HPDE6-E6E7 (cell line): Measurements from ENCODE around the gene TMEM187.

Experiments
- DNase-seq: peaks from one replicate; pipeline ENCODE4 v3.0.0; 2011; ENCODE audit warnings: missing footprints; ENCODE audit errors: extremely low spot score

The TMEM187 gene

DNA sequence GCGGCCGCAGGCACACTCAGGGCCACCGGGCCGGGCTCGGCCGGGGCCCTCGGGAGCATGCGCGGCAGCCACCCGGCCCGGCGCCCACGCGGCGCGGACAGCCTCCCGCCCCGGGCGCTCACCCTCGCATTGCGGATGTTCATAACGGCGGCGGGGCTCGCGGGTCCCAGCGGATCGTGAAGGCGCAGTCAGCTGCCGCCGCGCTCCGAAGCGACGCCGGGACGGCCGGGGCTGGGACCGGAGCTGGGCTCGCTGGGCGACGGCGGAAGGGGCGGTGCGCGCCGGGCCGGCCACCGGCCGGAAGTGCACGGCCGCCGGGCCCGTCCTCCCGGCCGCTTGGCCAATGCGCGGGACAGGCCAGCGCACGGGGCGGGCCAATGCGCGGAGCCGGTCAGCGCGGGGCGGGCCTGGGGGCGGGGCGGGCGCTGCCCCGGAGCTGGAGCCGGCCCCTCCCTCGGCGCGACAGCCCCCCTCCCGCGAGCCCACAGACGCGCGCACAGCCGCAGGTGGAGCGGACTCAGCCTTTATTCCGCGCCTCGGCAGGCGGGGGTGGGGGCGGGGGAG, 37.7 kb upstream of the TMEM187 start, which contains the start of gene NAA10:
NAA10 (minus strand) TSS at position 276 of the 564 bp plus-strand sequence; CDS start at position 143, 133 bp downstream.
- peak; percentile 87 for DNase-seq

DNA sequence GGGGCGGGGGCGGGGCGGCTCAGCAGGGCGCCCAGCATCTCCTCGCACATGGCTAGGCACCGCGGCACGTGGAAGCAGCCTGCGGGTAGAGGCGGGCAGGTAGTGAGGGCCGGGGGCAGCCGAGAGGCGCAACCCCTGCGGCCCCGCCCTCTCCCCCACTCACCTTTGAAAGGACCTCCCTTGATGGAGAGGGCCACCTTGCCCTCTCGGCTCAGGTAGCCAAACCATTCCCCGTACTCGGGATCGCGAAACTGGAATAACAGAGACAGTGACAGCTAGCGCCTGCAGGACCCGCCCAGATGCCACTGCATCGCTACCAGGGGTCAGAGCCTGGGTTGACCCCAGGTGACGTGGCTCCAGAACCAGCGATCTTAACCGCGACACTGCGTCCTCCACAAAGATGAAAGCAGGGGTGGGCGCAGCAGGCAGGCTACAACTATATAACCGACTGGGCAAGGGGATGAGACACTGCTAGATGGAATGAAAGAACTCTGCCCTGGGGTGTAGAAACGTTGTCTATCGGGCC, 37.2 kb upstream of the TMEM187 start:
- DNase-seq = no peak

DNA sequence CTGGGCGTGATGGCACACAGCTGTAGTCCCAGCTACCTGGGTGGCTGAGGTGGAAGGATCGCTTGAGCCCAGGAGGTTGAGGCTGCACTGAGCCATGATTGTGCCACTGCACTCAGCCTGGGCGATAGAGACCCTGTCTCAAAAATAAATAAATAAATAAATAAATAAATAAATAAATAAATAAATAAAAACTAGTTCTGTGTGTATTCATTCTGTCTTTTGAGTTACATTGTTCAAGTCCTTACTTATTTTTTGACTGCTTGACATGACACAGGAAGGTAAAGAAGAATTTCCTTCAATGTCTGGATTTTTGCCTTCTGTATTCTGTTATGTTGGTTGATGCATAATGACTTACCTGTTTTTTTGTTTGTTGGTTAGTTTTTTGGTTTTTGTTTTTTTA, 35.5 kb upstream of the TMEM187 start:
- no peak for DNase-seq

DNA sequence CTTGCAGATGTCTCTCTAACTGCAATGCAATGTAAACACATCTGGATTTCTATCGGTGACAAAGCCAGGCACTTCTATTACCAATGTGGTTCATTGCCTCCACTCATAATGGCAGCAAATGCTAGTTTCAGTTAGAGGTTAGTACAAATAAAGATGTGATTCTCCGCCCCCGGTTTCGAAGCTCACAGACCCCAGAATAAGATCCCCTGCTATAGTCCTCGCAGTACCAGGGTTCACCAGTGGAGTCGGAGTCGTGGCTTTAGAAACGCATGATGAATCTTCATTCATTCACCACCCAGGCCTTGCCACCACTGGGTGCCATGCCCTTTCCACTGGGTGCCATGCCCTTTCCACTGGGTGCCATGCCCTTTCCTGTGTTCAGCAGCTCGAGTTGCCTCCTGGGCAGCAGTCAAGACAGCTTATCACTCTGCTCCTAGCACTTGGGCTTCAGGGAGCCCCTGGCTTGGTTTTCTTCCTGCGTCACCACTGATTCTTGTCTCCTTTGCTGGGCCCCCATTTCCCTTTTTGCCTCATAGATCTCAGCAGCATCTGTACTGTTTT, 34.2 kb upstream of the TMEM187 start:
- DNase-seq = no peak

DNA sequence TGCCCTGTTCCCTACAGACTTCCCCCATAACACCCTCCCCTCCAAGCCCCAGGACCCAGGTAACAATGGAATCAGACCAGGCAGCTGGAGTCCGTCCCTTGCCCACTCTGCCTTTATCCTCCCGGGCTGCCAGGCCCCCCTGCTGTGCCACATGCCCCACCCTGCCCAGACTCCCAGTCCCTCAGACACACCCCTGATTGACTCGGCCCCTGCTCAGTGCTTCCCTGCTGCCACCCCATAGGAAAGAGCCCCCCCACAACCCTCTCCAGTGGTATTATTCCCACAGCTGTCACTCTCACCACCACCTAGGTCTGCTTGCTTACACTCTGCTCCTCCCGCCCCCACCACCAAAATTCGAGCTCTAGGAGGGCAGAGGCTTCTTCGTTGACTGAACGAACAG, 33.0 kb upstream of the TMEM187 start:
- DNase-seq = no peak

DNA sequence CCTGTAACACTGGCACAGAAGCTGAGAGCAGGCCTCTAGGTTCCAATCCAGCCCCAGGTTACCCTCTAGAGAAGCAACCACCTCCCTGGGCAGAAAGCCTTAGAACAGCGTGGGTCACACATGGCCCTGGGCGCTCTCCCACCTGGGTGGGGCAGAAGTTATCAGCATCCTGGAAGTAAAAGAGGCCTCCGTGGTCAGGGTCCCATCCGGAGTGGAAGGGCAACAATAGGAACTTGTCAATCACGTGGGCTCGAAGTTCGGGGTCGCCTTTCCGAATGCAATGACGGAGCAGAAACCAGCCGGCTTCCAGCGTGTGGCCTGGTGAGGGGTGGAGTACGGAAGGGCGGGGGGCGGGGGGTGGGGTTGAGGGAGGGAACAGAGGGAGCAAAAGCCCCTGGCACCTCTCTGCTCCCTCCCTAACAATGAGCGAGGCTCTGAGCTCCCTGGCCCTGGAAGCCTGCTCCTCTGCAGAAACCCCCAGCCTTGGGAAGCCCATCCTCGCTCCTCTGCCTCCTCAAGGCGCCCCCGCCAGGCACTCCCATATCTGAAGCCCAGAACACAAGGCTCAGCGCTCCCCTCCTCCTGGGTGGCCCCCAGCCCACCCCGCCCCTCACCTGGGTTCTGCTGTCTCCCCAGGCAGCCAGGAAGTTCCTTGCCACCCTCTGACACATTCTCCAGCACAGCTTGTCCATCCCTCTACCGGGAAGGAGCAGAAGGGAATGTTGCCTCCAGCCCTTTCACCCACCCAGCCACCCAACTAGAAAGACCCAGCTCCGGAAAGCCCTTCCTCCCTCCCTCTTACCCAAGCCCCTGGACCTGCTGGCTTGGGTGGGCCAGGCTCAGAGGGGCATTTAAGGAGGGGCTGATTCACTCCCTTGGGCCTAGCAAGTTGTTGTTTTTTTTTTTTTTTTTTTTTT, 31.0 kb upstream of the TMEM187 start:
- no peak for DNase-seq

DNA sequence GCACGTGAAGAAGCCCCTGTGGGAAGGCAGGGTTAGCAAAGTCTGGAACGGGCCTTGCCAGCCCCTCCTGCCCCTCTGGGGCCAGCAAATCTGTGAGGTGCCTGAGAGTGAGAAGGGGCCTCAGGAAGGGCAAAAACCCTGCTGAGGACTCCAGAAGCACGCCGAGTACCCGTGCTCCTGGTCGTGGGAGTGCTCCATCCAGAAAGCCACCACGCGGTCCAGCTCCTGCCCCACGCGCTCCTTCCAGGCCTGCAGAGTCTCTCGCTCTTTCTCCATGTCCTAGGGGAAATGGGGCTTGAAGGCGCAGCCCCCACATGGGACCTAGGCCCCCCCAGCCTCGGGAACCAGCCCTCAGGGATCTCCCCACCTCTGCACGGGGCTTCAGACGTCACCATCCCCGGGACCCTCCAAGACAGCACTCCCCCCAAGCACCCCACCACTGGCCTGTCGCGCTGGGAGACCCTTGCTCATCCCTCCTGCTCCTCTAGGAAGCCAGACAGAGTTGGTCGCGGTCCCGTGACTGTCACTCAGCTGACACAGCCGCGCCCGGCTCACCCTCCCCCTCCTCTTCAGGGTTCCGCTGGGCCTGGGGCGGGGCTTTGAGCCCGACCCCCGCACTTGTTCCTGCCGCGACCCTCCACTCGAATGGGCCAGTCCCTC, 28.3 kb upstream of the TMEM187 start, which contains the start of gene RENBP:
RENBP (minus strand) TSS at position 504 of the 660 bp plus-strand sequence; CDS start at position 471, 33 bp downstream.
- DNase-seq = no peak

DNA sequence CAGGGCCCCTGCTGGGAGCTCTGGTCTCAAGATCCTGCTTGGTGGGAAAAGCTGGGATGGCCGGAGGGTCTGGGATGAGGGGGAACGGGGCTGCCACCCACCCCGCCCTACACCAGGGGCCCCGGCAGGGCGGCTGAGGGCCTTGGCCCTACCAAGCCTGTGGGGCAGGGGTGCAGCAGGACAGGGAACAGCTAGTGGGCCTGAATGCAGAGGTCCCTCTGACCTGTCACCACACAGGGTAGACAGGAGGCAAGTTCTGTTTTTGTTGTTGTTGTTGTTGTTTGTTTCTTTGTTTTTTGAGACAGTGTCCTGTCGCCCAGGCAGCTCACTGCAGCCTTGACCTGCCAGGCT, 27.8 kb upstream of the TMEM187 start:
- DNase-seq = no peak

DNA sequence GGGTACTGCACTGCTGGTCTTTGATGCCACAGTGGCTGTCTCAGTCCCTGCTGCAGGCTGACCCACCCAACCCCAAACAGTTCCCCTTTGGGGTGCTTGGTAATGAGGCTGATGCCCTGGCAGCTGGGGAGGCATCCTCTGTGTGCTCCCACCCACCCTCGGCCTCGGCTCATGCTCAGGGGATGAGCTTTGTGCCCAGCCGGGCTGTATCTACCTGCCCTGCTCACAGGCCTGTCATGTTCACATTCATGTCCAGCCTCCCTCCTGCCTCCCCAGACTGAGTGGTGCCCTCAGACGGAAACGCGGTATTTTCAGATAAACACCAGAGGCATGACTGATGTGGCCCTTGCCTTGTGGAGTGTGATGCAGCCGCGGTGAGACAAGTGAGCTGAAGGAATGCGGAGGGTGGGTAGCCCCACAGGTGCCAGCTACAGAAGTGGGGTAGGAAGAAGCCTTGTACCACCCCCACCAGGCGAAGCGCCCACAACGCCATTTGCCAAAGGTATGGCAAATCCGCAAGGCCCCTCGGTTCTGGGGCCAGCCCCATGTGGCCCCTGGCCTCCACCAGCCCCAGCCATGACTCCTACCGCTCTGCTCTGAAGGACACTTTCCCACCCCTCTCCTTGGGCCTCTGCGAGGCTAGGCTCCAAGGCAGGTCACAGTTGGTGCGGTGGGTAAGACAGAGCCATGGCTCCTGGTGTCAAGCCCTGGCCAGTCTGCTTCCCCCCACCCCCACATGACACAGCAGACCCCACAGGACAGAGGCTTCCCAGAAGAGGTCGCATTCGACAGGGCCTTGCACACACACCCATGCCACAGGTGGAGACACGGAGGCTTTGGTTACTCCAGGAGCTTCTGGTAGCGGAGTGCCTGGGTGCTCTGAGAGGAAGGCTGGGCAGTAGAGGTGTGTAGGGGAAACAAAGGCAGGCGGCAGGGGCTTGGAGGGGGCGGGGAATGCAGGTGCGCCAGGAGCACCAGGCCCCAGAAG, 26.3 kb upstream of the TMEM187 start:
- DNase-seq = no peak

DNA sequence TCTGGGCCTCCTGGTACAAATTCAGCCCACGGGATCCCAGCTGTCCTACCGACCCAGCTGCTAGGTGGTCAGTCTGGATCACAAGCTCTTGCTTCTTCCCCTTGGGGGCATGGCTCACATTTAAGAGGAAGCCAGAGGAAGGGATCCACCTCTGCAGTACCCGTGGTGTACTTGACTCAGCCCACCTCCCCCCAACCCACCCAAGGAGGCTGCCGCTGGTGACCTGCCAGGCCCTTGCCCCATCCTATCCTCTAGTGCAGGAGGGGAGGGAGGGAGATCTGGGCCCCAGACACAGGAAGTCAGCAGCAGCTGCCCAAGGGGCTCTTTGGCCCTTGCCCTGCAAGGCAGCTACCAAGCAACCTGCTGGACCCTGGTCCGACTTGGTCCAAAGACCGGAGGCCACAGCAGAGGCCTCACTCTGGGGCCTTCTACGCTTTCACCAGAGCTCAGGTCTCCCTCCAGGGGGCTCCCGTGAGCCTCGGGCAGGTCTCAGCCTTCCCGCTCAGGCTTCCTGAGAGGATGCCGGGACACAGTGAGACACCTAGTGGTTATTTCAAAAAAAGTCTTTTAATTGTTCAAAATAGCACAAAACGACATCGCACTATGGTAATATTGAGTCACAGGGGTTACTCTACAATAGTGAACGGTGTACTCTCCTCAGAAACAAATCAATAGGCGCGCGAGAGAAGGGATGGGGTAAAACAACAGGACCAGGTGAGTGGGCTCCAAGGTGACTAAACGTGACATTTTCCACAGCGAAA, 25.4 kb upstream of the TMEM187 start:
- peak; percentile 93 for DNase-seq

DNA sequence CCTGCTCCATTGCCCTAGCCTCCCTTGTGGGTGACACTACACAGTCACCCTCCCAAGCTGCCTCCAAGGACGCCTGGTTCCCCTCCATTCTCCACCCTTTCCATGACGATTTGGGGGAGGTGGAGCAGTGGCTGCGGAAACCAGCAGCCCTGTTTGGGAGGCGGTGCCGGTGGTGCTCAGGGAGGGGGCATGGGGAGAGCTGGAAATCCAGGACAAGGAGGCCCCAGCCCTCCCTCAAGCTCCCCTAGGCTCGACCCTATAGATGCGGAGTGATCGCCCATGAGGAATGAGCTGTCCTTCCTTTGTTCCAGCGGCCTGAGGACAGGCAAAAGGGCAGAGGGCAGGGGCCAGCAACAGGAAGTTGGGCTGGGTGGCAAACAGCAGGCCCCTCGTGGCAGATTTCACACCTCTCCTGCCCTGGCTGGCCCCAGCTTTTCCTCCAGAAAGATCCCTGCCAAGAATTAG, 24.5 kb upstream of the TMEM187 start:
- DNase-seq = no peak

DNA sequence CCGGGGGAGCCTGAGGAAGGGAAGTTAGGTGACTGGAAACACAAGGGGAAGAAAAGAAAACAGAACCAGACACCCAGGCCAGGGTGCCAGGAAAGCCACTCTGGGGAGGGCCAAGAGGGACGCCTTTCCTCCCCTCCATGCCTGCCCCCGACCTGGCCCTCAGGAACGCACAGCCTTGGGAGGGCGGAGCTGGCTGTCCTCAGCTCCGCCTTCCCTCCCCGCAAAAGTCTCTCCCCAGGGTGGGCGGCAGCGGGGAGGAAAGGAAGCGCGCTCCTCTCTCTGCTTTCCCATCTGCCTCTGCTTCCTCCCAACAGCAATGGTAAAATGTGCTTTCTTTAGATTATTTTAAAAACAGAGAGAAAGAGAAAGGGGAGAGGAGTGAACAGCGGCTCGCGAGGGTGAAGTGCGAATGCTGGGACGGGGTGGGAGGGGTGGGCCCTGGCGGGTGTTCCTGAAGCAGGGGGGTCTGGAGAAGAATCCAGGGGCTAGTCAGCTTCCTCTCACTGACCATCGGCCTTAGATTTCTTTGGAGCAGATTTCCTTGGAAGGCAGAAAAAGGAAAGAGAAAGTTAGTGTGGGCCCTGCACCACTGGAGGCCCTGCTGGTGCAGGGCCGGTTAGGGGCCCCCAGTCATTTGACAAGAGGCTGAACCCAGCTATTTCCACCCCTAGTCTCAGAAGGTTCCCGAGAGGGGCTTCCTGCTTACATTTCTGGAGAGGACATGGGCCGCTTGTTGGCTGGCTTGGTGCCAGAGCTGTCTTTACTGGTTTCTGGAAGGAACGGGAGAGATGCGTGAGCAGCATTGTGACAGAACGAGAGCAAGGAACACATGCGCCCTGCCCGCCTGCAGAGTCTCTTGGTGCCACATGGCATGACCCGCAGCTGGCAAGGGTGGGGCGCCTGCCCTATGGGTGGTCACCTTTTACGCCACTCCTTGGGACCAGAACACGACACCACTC, 23.4 kb upstream of the TMEM187 start:
- DNase-seq = no peak

DNA sequence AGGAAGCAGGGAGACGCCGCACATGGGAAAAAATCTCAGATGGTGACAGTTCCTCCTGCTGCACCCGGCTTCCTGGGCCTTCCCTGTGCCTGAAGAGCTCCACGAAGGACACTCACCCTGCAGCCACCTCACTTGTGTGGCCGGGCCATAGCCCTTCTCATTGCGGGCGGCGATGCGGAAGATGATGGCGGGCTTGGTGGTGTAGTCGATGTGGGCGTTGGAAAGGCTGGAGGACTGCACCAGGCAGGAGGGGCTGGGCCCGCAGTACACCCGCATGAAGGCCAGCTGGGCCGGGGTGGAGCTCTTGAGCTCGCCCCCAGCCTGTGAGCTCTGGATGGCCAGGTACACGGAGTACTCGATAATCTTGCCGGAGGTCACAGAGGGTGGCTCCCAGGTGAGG, 22.4 kb upstream of the TMEM187 start:
- no peak for DNase-seq

DNA sequence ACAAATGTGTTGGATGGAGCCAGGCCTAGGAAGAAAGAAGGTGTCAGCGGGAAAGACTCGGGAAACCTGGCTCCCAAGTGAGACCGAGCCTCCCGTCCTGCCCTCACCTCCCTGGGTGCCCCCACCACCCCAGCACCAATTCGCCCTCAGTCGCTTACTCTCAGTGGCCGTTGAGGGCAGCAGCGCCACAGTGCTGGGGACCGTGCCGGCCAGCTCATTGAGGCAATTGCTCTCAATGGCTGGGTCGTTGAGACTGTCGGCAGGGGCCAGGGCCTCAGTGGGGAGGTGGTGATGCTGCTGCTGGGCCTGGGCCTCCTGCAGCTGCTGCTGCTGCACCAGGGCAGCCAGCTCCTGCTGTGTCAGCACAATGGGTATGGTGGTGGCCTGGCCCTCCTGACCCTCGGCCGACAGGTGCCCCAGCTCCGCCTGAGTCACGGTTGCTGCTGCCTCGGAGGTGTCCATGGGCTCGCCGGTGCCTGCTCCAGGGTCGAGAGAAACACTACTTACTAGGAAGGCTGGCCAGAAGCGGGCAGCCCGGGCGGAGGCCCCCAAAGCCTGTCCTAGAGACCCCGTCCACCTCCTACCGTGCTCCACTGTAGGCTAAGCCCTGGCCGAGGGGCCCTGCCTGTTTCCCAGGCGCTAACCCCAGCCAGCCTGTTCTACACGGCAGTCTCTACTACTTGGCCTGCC, 20.7 kb upstream of the TMEM187 start:
- DNase-seq = no peak

DNA sequence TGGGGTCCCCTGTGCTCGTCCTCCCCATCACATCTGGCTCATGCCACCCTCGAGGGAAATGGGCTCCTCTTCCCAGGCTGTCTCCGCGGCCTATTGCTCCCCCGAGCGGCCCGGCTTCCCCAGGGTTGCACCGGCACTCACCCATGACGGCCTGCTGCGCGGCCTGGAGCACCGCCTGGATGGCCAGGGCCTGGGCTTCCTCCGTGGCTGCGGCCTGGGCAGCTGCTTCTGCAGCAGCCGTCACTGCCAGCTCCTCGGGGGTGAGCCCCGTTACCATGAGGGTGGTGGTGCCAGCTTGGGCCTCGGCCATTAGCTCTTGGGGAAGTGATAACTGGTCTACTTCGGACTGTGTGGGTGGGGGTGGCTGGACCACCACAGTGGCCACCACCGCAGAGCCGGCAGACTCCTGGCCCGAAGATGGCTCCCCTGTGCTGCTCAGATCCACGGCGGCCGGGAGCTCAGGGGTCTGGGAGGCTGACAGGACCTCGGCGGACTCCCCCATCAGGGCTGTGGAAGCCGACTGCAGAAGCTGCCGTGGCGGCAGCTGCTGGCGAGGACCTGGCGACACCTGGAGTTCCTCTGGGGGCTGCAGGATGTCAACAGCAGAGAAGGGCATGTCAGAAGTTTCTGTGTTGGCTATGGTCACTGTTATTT, 20.1 kb upstream of the TMEM187 start:
- DNase-seq = no peak

DNA sequence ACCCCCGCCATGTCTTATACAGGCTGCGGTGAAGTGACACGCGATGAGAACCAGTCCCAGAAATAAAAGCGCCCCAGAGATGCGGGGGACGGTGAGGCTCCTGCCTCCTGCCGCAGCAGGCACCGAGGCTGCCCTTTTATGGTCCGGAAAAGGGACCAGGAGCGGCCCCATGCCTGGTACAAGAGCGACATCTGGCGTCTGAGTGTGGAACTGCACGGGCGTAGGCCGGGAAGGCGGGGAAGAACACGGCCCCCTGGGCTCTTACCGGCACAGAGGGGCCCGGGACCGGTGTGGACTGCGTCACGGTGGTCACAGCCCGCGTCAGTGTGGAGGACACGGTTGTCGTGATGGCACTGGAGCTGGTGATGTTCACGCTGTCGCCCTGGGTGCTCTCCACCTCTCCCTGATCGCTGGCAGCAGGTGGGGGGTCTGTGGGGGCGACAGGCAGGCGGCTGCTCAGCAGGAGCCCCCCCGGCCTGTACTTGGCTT, 19.2 kb upstream of the TMEM187 start:
- peak; percentile 85 for DNase-seq

DNA sequence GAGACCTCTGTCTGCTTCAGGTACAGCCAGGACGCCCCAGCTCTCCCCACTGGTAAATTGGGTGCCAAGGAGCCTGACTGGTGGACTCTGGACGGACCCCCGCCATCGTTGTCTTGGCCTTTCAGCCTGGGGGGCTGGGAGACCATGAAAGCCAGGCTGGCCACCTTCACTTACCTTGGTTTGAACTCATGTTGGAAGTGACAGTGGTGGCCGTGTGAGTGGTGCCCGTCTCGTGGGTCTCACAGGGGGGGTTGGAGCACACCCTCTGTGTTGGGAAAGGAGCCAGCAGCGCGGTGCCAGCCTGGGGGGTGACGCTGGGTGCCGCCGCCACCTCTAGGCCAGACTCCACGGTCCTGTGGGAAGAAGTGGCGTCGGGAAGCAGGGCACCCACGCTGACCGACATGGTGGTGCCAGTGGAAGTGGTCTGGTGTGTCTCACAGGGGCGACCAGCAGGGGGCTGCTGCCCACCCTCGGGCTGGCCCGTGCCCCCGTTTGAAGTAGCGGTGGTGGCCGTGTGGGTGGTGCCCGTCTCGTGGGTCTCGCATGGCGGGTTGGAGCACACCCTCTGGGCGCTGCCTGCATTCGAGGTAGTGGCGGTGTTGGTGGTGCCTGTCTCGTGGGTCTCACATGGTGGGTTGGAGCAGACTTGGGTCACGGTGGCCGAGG, 18.5 kb upstream of the TMEM187 start:
- no peak for DNase-seq
